A549 (cell line): ENCODE data around the gene GPR35. TPM values are rescaled to one million over a fixed set of nuclear protein-coding genes. Genes with fewer than 3 reads are reported as not detected.

Source experiments
- ATAC-seq, 2 experiments: fragments of 200-7000 bp in 1 of 2; fragments of >200 bp in 1 of 2; cut with Nextera tagmentation in 1 of 2; cut with Tn5 transposase in 1 of 2; 3 replicates each; pipeline versions ENCODE4 v1.8.0 to v1.9.1; 2018 to 2020; ENCODE audit warnings: mild to moderate bottlenecking in 1 of 2, moderate library complexity in 1 of 2
- CTCF ChIA-PET: fragments of 300-600 bp; sonication (Branson Sonifier 250); formaldehyde crosslinking; extraction: SDS; loops from one replicate; lab custom pipeline; 2021; ENCODE audit warnings: antibody characterized with exemption, inconsistent platforms; lab: Yijun Ruan, JAX
- POLR2A ChIA-PET: fragments of 350-600 bp; formaldehyde crosslinking; extraction: SDS; loops from one replicate; lab custom pipeline; 2021; ENCODE audit warnings: antibody characterized with exemption, inconsistent platforms; lab: Yijun Ruan, JAX
- DNase-seq, 2 experiments: peaks; one replicate each; pipeline versions ENCODE4 v3.0.0 to v3.0.0-alpha.2; 2011 to 2016; ENCODE audit warnings: low read depth in 1 of 2, low spot score in 1 of 2
- FAIRE-seq: peaks from 2 replicates; lab custom pipeline; 2011; peaks lifted over from hg19 to GRCh38; lab: Jason Lieb, UNC
- H3K27ac ChIP-seq, 2 experiments: fragments of >200 bp; sonication (Bioruptor Twin); formaldehyde crosslinking; 3 replicates each; pipeline ENCODE4 v1.5.1; 2016 to 2017
- H3K4me1 ChIP-seq: fragments of >200 bp; sonication (Bioruptor Twin); formaldehyde crosslinking; 3 replicates; pipeline ENCODE4 v1.6.1; 2016
- H3K4me2 ChIP-seq: fragments of >200 bp; sonication (Bioruptor Twin); formaldehyde crosslinking; 3 replicates; pipeline ENCODE4 v1.6.1; 2016
- H3K4me3 ChIP-seq: fragments of >200 bp; sonication (Bioruptor Twin); formaldehyde crosslinking; 3 replicates; pipeline ENCODE4 v1.5.1; 2016
- H3K9me3 ChIP-seq: fragments of >200 bp; sonication (Bioruptor Twin); formaldehyde crosslinking; 3 replicates; pipeline ENCODE4 v1.6.1; 2016
- BHLHE40 ChIP-seq: IDR thresholded peaks from 2 replicates; pipeline ENCODE4 v1.6.1; 2012; ENCODE audit warnings: low read depth, low read length, inconsistent platforms
- CBX2 ChIP-seq: fragments of 200-600 bp; sonication (generic); IDR thresholded peaks from 2 replicates; pipeline ENCODE4 v1.6.1; 2016; ENCODE audit warnings: low read depth, mild to moderate bottlenecking, borderline replicate concordance
- CBX8 ChIP-seq: fragments of 200-600 bp; sonication (generic); IDR thresholded peaks from 2 replicates; pipeline ENCODE4 v1.6.1; 2016
- CHD2 ChIP-seq: fragments of 150-350 bp; IDR thresholded peaks from 2 replicates; pipeline ENCODE4 v1.6.1; 2014; ENCODE audit warnings: low read length; ENCODE audit not compliant: partially characterized antibody
- CHD4 ChIP-seq: fragments of 200-600 bp; sonication (generic); IDR thresholded peaks from 2 replicates; pipeline ENCODE4 v1.6.1; 2016; ENCODE audit warnings: antibody characterized with exemption, mild to moderate bottlenecking, borderline replicate concordance
- E2F6 ChIP-seq: IDR thresholded peaks from 2 replicates; pipeline ENCODE4 v1.6.1; 2012; ENCODE audit warnings: low read depth, borderline replicate concordance
- EHMT2 ChIP-seq: fragments of 200-600 bp; sonication (generic); IDR thresholded peaks from 2 replicates; pipeline ENCODE4 v1.6.1; 2016; ENCODE audit warnings: antibody characterized with exemption, low read depth, mild to moderate bottlenecking, moderate library complexity
- ELK1 ChIP-seq: fragments of 150-350 bp; IDR thresholded peaks from 2 replicates; pipeline ENCODE4 v1.6.1; 2014; ENCODE audit warnings: low read depth, mild to moderate bottlenecking, low read length
- EP300 ChIP-seq, 2 experiments: fragments of >200 bp; sonication (Bioruptor Twin); formaldehyde crosslinking; IDR thresholded peaks; 2 replicates in 1 of 2; 3 replicates in 1 of 2; pipeline ENCODE4 v1.6.1; 2016 to 2017
- FOSB ChIP-seq: fragments of 250-450 bp; sonication (Bioruptor Pico); IDR thresholded peaks from 2 replicates; pipeline ENCODE4 v1.5.0; 2020; ENCODE audit warnings: mild to moderate bottlenecking, moderate library complexity
- FOXS1 ChIP-seq: fragments of 250-450 bp; sonication (Bioruptor Pico); IDR thresholded peaks from 2 replicates; pipeline ENCODE4 v1.5.0; 2020; ENCODE audit warnings: mild to moderate bottlenecking, moderate library complexity
- HOXA7 ChIP-seq: fragments of 250-450 bp; sonication (Bioruptor Pico); IDR thresholded peaks from 2 replicates; pipeline ENCODE4 v1.5.0; 2020; ENCODE audit warnings: mild to moderate bottlenecking, moderate library complexity
- HOXB13 ChIP-seq: fragments of 250-450 bp; sonication (Bioruptor Pico); IDR thresholded peaks from 2 replicates; pipeline ENCODE4 v1.5.0; 2020; ENCODE audit warnings: low read depth, mild to moderate bottlenecking, moderate library complexity
- HOXB5 ChIP-seq: fragments of 250-450 bp; sonication (Bioruptor Pico); IDR thresholded peaks from 2 replicates; pipeline ENCODE4 v1.5.0; 2020; ENCODE audit warnings: mild to moderate bottlenecking, moderate library complexity
- JUNB ChIP-seq: fragments of >200 bp; sonication (Bioruptor Twin); formaldehyde crosslinking; IDR thresholded peaks from 2 replicates; pipeline ENCODE4 v1.6.1; 2016
- KDM1A ChIP-seq: fragments of 200-600 bp; sonication (generic); IDR thresholded peaks from 2 replicates; pipeline ENCODE4 v1.6.1; 2016; ENCODE audit warnings: low read depth, mild to moderate bottlenecking
- KDM5A ChIP-seq: fragments of 200-600 bp; sonication (generic); IDR thresholded peaks from 2 replicates; pipeline ENCODE4 v1.6.1; 2016; ENCODE audit warnings: antibody characterized with exemption, mild to moderate bottlenecking
- MAFK ChIP-seq: fragments of 450-650 bp; IDR thresholded peaks from 2 replicates; pipeline ENCODE4 v1.6.1; 2014; ENCODE audit not compliant: partially characterized antibody
- MAZ ChIP-seq: fragments of 150-350 bp; IDR thresholded peaks from 2 replicates; pipeline ENCODE4 v1.6.1; 2014; ENCODE audit warnings: antibody characterized with exemption, low read depth, low read length, borderline replicate concordance
- NFE2L2 ChIP-seq: fragments of 150-350 bp; conservative IDR thresholded peaks from 2 replicates; pipeline ENCODE4 v1.6.1; 2014; ENCODE audit warnings: low read length
- NPAS2 ChIP-seq: fragments of 250-450 bp; sonication (Bioruptor Pico); IDR thresholded peaks from 2 replicates; pipeline ENCODE4 v1.8.0; 2022; ENCODE audit warnings: mild to moderate bottlenecking, moderate library complexity, borderline replicate concordance
- NR3C1 ChIP-seq: fragments of >200 bp; sonication (Bioruptor Twin); formaldehyde crosslinking; IDR thresholded peaks from 3 replicates; pipeline ENCODE4 v1.6.1; 2017
- PHF8 ChIP-seq: fragments of 200-600 bp; sonication (generic); IDR thresholded peaks from 2 replicates; pipeline ENCODE4 v1.6.1; 2016; ENCODE audit warnings: low read depth, mild to moderate bottlenecking, antibody characterized with exemption, moderate library complexity, borderline replicate concordance
- RARB ChIP-seq: fragments of 250-450 bp; sonication (Bioruptor Pico); IDR thresholded peaks from 2 replicates; pipeline ENCODE4 v1.8.0; 2021; ENCODE audit warnings: mild to moderate bottlenecking, moderate library complexity
- RFX5 ChIP-seq: fragments of 450-650 bp; IDR thresholded peaks from 2 replicates; pipeline ENCODE4 v1.7.1; 2014; ENCODE audit warnings: antibody characterized with exemption, mild to moderate bottlenecking, moderate library complexity
- SMC3 ChIP-seq: fragments of >200 bp; sonication (Bioruptor Twin); formaldehyde crosslinking; IDR thresholded peaks from 3 replicates; pipeline ENCODE4 v1.6.1; 2018; ENCODE audit warnings: inconsistent platforms
- SREBF2 ChIP-seq: fragments of 450-650 bp; IDR thresholded peaks from 2 replicates; pipeline ENCODE4 v1.6.1; 2014; ENCODE audit warnings: mild to moderate bottlenecking, moderate library complexity
- TFCP2L1 ChIP-seq: fragments of 250-450 bp; sonication (Bioruptor Pico); IDR thresholded peaks from 2 replicates; pipeline ENCODE4 v1.5.0; 2021; ENCODE audit warnings: mild to moderate bottlenecking
- TP53 ChIP-seq: fragments of 250-450 bp; sonication (Bioruptor Pico); IDR thresholded peaks from 2 replicates; pipeline ENCODE4 v1.5.0; 2021; ENCODE audit warnings: mild to moderate bottlenecking, moderate library complexity
- ZC3H11A ChIP-seq: fragments of 450-650 bp; IDR thresholded peaks from 2 replicates; pipeline ENCODE4 v1.6.1; 2014; ENCODE audit warnings: antibody characterized with exemption, mild to moderate bottlenecking
- ZFP36 ChIP-seq: fragments of 450-650 bp; IDR thresholded peaks from 2 replicates; pipeline ENCODE4 v1.6.1; 2014; ENCODE audit warnings: borderline replicate concordance; ENCODE audit not compliant: partially characterized antibody
- ZNF302 ChIP-seq: fragments of 250-450 bp; sonication (Bioruptor Pico); IDR thresholded peaks from 2 replicates; pipeline ENCODE4 v1.9.0; 2021; ENCODE audit warnings: inconsistent platforms, mild to moderate bottlenecking, moderate library complexity
- WGBS: methylation state at CpG from one replicate; pipeline ENCODE4 v1.1.6; 2017; ENCODE audit errors: missing lambda C conversion rate; 5-methylcytosine and 5-hydroxymethylcytosine counted together
- polyA plus RNA-seq, 4 experiments: library from polyadenylated mRNA; depleted of rRNA in 3 of 4; stranded (reverse); fragments of >200 nt; fragmentation: RNase III in 1 of 4; extraction: RNeasy Plus Mini Kit Qiagen cat#74134 plus additional on column Dnase treatment in 1 of 4; gene quantifications; 2 replicates in 3 of 4; 3 replicates in 1 of 4; pipeline ENCODE4 v1.2.3, GENCODE V29; 2011 to 2017

Gene GPR35
- polyA plus RNA-seq, 2 of the 4 experiments (the other 2 are of a cell fraction): 0.65 to 0.90 TPM

- POLR2A ChIA-PET: no interaction called here
These were observed 10.8 kb downstream of the GPR35 start for GRCh38 chr2:240635998-240636547.

GRCh38 chr2:240636563-240637115 lies 11.4 kb downstream of the GPR35 start:
- no peak for TF ChIP-seq ZFP36
- TF ChIP-seq CBX2: no peak
- TF ChIP-seq JUNB: no peak
- TF ChIP-seq EHMT2: no peak
- no peak for TF ChIP-seq RFX5
- TF ChIP-seq PHF8: no peak
- TF ChIP-seq CHD4: no peak
- no peak for TF ChIP-seq CBX8
- Histone ChIP-seq H3K27ac (no peak overlapping the region), H3K4me2 (no peak overlapping the region), H3K9me3 (peaks cover 15% of the 10 kb centered on the region), H3K4me1 (no peaks in the 10 kb centered on the region), H3K4me3 (no peak overlapping the region)
- FAIRE-seq (no peak), ATAC-seq (no peak), DNase-seq (no peak)
- ChIA-PET POLR2A (no interaction called here), CTCF (no interaction called here)
- 39% methylated on average over 10 of the region's 11 CpGs for WGBS

More at GRCh38 chr2:240635998-240636547, 10.8 kb downstream of the GPR35 start:
- ATAC-seq (no peak), DNase-seq (no peak), FAIRE-seq (no peak)
- Histone ChIP-seq H3K4me1 (no peaks in the 10 kb centered on the region), H3K27ac (no peak overlapping the region), H3K4me3 (no peak overlapping the region), H3K9me3 (peaks cover 15% of the 10 kb centered on the region), H3K4me2 (no peak overlapping the region)
- WGBS: 44% methylated on average over 3 of the region's 3 CpGs
- TF ChIP-seq RFX5 (no peak), ZNF302 (CRISPR knock-in tag) (no peak), E2F6 (no peak), SMC3 (no peak), JUNB (no peak), BHLHE40 (no peak), FOSB (CRISPR knock-in tag) (no peak), SREBF2 (no peak), ELK1 (no peak), KDM1A (no peak), FOXS1 (CRISPR knock-in tag) (no peak), CBX2 (no peak), TP53 (CRISPR knock-in tag) (no peak), NFE2L2 (no peak), PHF8 (no peak), HOXA7 (CRISPR knock-in tag) (no peak), CHD2 (no peak), EP300 (IDR thresholded peaks at IDR 0.05) (no peak)
- CTCF ChIA-PET: no interaction called here

- 41% methylated on average over 8 of the region's 17 CpGs for WGBS
- CTCF ChIA-PET: no interaction called here
These were observed 12.0 kb downstream of the GPR35 start for GRCh38 chr2:240637116-240637900.

More at GRCh38 chr2:240637116-240637900, 12.0 kb downstream of the GPR35 start:
- FAIRE-seq (no peak), DNase-seq (no peak), ATAC-seq (no peak)
- no peak for TF ChIP-seq FOXS1 (CRISPR knock-in tag)
- TF ChIP-seq NR3C1: no peak
- no peak for TF ChIP-seq CHD4
- no peak for TF ChIP-seq NPAS2
- no peak for TF ChIP-seq HOXA7 (CRISPR knock-in tag)
- no peak for TF ChIP-seq KDM5A
- TF ChIP-seq RARB (CRISPR knock-in tag): no peak
- no peak for TF ChIP-seq MAFK
- TF ChIP-seq HOXB13 (CRISPR knock-in tag): no peak
- TF ChIP-seq ZC3H11A: no peak
- no peak for TF ChIP-seq HOXB5 (CRISPR knock-in tag)
- no peak for TF ChIP-seq MAZ
- no peak for TF ChIP-seq SMC3
- no peak for TF ChIP-seq TFCP2L1 (CRISPR knock-in tag)
- H3K4me3 ChIP-seq: no peak overlapping the region
- H3K9me3 ChIP-seq: peaks cover 13% of the 10 kb centered on the region
- no peaks in the 10 kb centered on the region for H3K4me1 ChIP-seq
- H3K27ac ChIP-seq: no peak overlapping the region
- H3K4me2 ChIP-seq: no peak overlapping the region
- POLR2A ChIA-PET: no interaction called here
